SK-N-SH (cell line): ENCODE measurements around the gene AMMECR1L.

ENCODE experiments used
- CTCF ChIP-seq: fragments of 200-600 bp; sonication (generic); IDR thresholded peaks from 2 replicates; pipeline ENCODE4 v1.6.1; 2017; ENCODE audit warnings: antibody characterized with exemption, mild to moderate bottlenecking, moderate library complexity
- FOSL2 ChIP-seq: IDR thresholded peaks from 2 replicates; pipeline ENCODE4 v1.4.0; 2012; ENCODE audit warnings: low read depth, mild to moderate bottlenecking, moderate library complexity, borderline replicate concordance
- FOXJ3 ChIP-seq: sonication (generic); formaldehyde crosslinking; IDR thresholded peaks from 2 replicates; pipeline ENCODE4 v1.5.1; 2020; ENCODE audit warnings: mild to moderate bottlenecking, missing genetic modification reagents
- GABPA ChIP-seq: IDR thresholded peaks from 2 replicates; pipeline ENCODE4 v1.4.0; 2012; ENCODE audit warnings: low read depth, mild to moderate bottlenecking

GRCh38 chr2:127913808-127914457 is 28.2 kb upstream of the AMMECR1L start:
- no peak for TF ChIP-seq CTCF
- TF ChIP-seq FOXJ3 (CRISPR knock-in tag), result no peak
- TF ChIP-seq GABPA, result no peak
- TF ChIP-seq FOSL2, result no peak
